RWPE2 (cell line): ENCODE measurements around the gene RGS6.

Source experiments
- ATAC-seq: fragments of 200-7000 bp; cut with Tn5 transposase; 3 replicates; pipeline ENCODE4 v1.9.1; 2021; ENCODE audit warnings: low read depth
- DNase-seq: peaks from one replicate; pipeline ENCODE4 v3.0.0-alpha.2; 2020; ENCODE audit warnings: low spot score
- H3K27ac ChIP-seq: fragments of 450-650 bp; 2 replicates; pipeline ENCODE4 v1.5.1; 2017; ENCODE audit warnings: mild to moderate bottlenecking; ENCODE audit not compliant: poor library complexity, severe bottlenecking
- H3K27me3 ChIP-seq: fragments of 250-450 bp; sonication (Bioruptor Pico); 2 replicates; pipeline ENCODE4 v1.5.1; 2021; ENCODE audit warnings: mild to moderate bottlenecking, moderate library complexity; ENCODE audit not compliant: insufficient read depth, poor library complexity, severe bottlenecking
- H3K36me3 ChIP-seq: fragments of 250-450 bp; sonication (Bioruptor Pico); 2 replicates; pipeline ENCODE4 v1.5.1; 2020; ENCODE audit warnings: low read depth, mild to moderate bottlenecking, moderate library complexity
- H3K4me1 ChIP-seq: fragments of 250-450 bp; sonication (Bioruptor Pico); 2 replicates; pipeline ENCODE4 v1.5.1; 2021; ENCODE audit warnings: mild to moderate bottlenecking, moderate library complexity; ENCODE audit not compliant: insufficient read depth, poor library complexity, severe bottlenecking
- H3K4me3 ChIP-seq: fragments of 250-450 bp; sonication (Bioruptor Pico); 2 replicates; pipeline ENCODE4 v1.5.1; 2021; ENCODE audit warnings: mild to moderate bottlenecking, moderate library complexity; ENCODE audit not compliant: severe bottlenecking
- H3K9me3 ChIP-seq: fragments of 250-450 bp; sonication (Bioruptor Pico); 2 replicates; pipeline ENCODE4 v1.5.1; 2021; ENCODE audit warnings: mild to moderate bottlenecking, moderate library complexity; ENCODE audit not compliant: severe bottlenecking
- TF ChIP-seq, protein P1 (sequence below): fragments of 450-650 bp; IDR thresholded peaks from one replicate; pipeline ENCODE4 v1.5.1; 2017; ENCODE audit warnings: mild to moderate bottlenecking, moderate library complexity; ENCODE audit not compliant: poor library complexity, severe bottlenecking

The RGS6 gene

DNA sequence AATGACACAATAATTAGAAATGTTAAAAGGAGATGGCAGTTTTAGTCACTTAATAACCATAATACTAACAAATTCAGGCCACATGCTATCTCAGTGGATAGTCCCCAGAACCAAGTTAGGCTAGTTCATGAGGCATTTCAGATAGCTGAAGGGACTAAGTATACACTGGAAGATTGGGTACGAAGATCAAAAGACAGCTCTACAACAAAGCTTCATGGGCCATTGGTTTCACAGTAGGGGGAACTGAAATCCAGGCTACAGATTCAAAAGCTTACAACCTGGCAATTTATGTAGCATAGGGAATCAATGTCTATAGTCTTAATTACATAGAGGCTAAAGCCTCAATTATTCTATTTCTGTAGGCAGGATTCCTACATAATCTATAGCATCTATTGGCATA lies 343.0 kb downstream of the RGS6 start:
- DNase-seq (no peak), ATAC-seq (no peak)
- no peaks in the 10 kb centered on the region for H3K36me3 ChIP-seq
- H3K27me3 ChIP-seq = peaks cover 6% of the 10 kb centered on the region
- no peak overlapping the region for H3K27ac ChIP-seq
- TF ChIP-seq, protein P1, sequence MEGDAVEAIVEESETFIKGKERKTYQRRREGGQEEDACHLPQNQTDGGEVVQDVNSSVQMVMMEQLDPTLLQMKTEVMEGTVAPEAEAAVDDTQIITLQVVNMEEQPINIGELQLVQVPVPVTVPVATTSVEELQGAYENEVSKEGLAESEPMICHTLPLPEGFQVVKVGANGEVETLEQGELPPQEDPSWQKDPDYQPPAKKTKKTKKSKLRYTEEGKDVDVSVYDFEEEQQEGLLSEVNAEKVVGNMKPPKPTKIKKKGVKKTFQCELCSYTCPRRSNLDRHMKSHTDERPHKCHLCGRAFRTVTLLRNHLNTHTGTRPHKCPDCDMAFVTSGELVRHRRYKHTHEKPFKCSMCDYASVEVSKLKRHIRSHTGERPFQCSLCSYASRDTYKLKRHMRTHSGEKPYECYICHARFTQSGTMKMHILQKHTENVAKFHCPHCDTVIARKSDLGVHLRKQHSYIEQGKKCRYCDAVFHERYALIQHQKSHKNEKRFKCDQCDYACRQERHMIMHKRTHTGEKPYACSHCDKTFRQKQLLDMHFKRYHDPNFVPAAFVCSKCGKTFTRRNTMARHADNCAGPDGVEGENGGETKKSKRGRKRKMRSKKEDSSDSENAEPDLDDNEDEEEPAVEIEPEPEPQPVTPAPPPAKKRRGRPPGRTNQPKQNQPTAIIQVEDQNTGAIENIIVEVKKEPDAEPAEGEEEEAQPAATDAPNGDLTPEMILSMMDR = no peak
- H3K4me1 ChIP-seq = no peaks in the 10 kb centered on the region
- no peak overlapping the region for H3K4me3 ChIP-seq
- no peaks in the 10 kb centered on the region for H3K9me3 ChIP-seq

GRCh38 chr14:72278316-72278715 lies 346.1 kb downstream of the RGS6 start:
- ATAC-seq (no peak), DNase-seq (no peak)
- Histone ChIP-seq H3K4me1 (no peaks in the 10 kb centered on the region), H3K9me3 (no peaks in the 10 kb centered on the region), H3K27me3 (peaks cover 10% of the 10 kb centered on the region), H3K36me3 (no peaks in the 10 kb centered on the region), H3K27ac (no peak overlapping the region), H3K4me3 (no peak overlapping the region)
- TF ChIP-seq, protein P1 = no peak

DNA sequence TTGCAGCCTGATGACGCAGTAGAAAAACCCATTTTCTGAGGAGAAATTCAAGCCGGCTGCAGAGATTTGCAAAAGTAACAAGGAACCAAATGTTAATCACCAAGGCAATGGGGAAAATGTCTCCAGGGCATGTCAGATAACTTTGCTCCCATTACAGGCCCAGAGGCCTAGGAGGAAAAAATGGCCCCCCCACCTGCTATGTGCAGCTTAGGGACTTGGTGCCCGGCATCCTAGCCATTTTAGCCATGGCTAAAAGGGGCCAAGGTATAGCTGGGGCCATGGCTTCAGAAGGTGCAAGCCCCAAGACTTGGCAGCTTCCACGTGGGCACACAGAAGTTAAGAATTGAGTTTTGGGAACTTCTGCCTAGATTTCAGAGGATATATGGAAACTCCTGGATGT lies 351.9 kb downstream of the RGS6 start:
- Histone ChIP-seq H3K27me3 (peaks cover 6% of the 10 kb centered on the region), H3K27ac (no peak overlapping the region), H3K36me3 (no peaks in the 10 kb centered on the region), H3K4me3 (no peak overlapping the region), H3K9me3 (peaks cover 6% of the 10 kb centered on the region), H3K4me1 (no peaks in the 10 kb centered on the region)
- TF ChIP-seq, protein P1 = no peak
- DNase-seq (no peak), ATAC-seq (no peak)

DNA sequence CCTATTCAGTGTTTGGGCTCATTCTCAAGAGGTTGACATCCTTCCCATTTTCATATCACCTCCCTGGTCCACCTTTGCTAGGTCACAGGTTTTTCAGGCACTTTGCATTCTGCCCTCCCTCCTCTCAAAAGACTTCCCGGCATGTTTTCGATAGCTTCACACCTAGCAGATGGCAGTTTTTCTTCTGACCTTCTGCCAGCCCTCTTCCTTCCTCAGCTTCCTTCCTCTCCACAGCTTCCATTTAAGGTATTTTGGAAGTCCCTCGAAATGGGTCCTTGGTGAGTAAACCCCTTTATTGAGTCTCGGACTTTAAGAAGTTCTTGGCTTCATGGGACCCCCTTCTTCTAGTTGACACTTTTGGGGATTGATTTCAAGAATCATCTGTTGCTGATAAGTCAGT lies 358.0 kb downstream of the RGS6 start:
- TF ChIP-seq, protein P1 = no peak
- Histone ChIP-seq H3K4me1 (no peaks in the 10 kb centered on the region), H3K27ac (no peak overlapping the region), H3K9me3 (no peaks in the 10 kb centered on the region), H3K36me3 (no peaks in the 10 kb centered on the region), H3K4me3 (no peak overlapping the region), H3K27me3 (peaks cover 24% of the 10 kb centered on the region)
- ATAC-seq (no peak), DNase-seq (no peak)

- Histone ChIP-seq H3K4me1 (no peaks in the 10 kb centered on the region), H3K9me3 (no peaks in the 10 kb centered on the region), H3K4me3 (no peak overlapping the region), H3K27ac (no peak overlapping the region), H3K36me3 (no peaks in the 10 kb centered on the region), H3K27me3 (peaks cover 24% of the 10 kb centered on the region)
- ATAC-seq (peak; percentile 71), DNase-seq (no peak)
- TF ChIP-seq, protein P1 = peak; percentile 86
Observed at GRCh38 chr14:72291908-72292688, 359.9 kb downstream of the RGS6 start.
